Type B pancreatic cell (in vitro differentiated cells): Measurements from ENCODE around the gene SYT7. TPM values are rescaled to one million over a fixed set of nuclear protein-coding genes. Genes with fewer than 3 reads are reported as not detected.
"Not testable (repeated sequence)": the region's sequence is repeated elsewhere in the genome, so short reads cannot be mapped to it uniquely, and the experiment has no call there.

Source experiments
- DNase-seq: peaks from one replicate; pipeline ENCODE4 v3.0.0; 2021; ENCODE audit warnings: mixed read lengths; ENCODE audit not compliant: unreplicated experiment; ENCODE audit errors: extremely low spot score
- H3K27ac Mint-ChIP-seq: 2 replicates; pipeline ENCODE4 v1.8.0; 2021; ENCODE audit warnings: mild to moderate bottlenecking, mixed read lengths
- H3K27me3 Mint-ChIP-seq: 2 replicates; pipeline ENCODE4 v1.8.0; 2021; ENCODE audit warnings: mixed read lengths
- H3K36me3 Mint-ChIP-seq: 2 replicates; pipeline ENCODE4 v1.8.0; 2021; ENCODE audit warnings: mixed read lengths
- H3K4me1 Mint-ChIP-seq: one replicate; pipeline ENCODE4 v1.8.0; 2021; ENCODE audit warnings: mixed read lengths; ENCODE audit not compliant: unreplicated experiment
- H3K4me3 Mint-ChIP-seq: 2 replicates; pipeline ENCODE4 v1.8.0; 2021; ENCODE audit warnings: mild to moderate bottlenecking, mixed read lengths
- H3K9me3 Mint-ChIP-seq: 2 replicates; pipeline ENCODE4 v1.8.0; 2021; ENCODE audit warnings: mixed read lengths
- CTCF ChIP-seq: fragments of 200-600 bp; sonication (generic); conservative IDR thresholded peaks from 2 replicates; pipeline ENCODE4 v1.5.0; 2021; ENCODE audit warnings: antibody characterized with exemption, mild to moderate bottlenecking
- microRNA-seq: library from miRNA; unstranded; fragments of <30 nt; microRNA quantifications from one replicate; pipeline ENCODE4, GENCODE V29; 2020
- total RNA-seq: library from RNA; stranded (reverse); gene quantifications from 2 replicates; pipeline ENCODE4 v1.2.1, GENCODE V29; 2021; ENCODE audit warnings: low replicate concordance

Gene SYT7
- total RNA-seq, 1 donor from 2014 or later, result 26.5 TPM

- Mint-ChIP-seq H3K36me3 (peaks cover 8% of the 10 kb centered on the region), H3K9me3 (no peaks in the 10 kb centered on the region), H3K4me1 (no peaks in the 10 kb centered on the region), H3K27me3 (no peaks in the 10 kb centered on the region), H3K4me3 (no peak overlapping the region), H3K27ac (no peak overlapping the region)
- no peak for TF ChIP-seq CTCF
- DNase-seq, result no peak
Measured at GRCh38 chr11:61468002-61468401, 112.9 kb downstream of the SYT7 start.

GRCh38 chr11:61467602-61468001 lies 113.3 kb downstream of the SYT7 start:
- not testable (repeated sequence) for H3K4me3 Mint-ChIP-seq, H3K36me3 Mint-ChIP-seq, H3K27ac Mint-ChIP-seq, H3K27me3 Mint-ChIP-seq, H3K4me1 Mint-ChIP-seq, H3K9me3 Mint-ChIP-seq, DNase-seq

Small RNAs within 50 kb of the gene (microRNA-seq; reads per million reads assigned to microRNA genes)
- not detected for gene MIR4488

Other genes with a start within 250 kb of the SYT7 start
- gene DDB1, start 248.0 kb downstream of the SYT7 start, total RNA-seq, result 234 and 279 TPM in 2 replicates
- gene TKFC, start 247.8 kb downstream of the SYT7 start, total RNA-seq, result 66.9 and 72.6 TPM in 2 replicates
- gene CYB561A3, start 219.2 kb downstream of the SYT7 start, total RNA-seq, result 34.9 and 35.0 TPM in 2 replicates
- 35.3 and 54.5 TPM in 2 replicates for gene TMEM138, start 218.7 kb downstream of the SYT7 start, total RNA-seq
- gene TMEM216, start 188.5 kb downstream of the SYT7 start, total RNA-seq, result 14.8 and 19.9 TPM in 2 replicates
- 86.9 and 129 TPM in 2 replicates for gene CPSF7, start 151.1 kb downstream of the SYT7 start, total RNA-seq
- gene SDHAF2, start 151.0 kb downstream of the SYT7 start, total RNA-seq, result 41.7 and 49.8 TPM in 2 replicates
- 3.2 and 10.0 TPM in 2 replicates for gene LRRC10B, start 72.3 kb downstream of the SYT7 start, total RNA-seq
- gene DAGLA, start 99.3 kb upstream of the SYT7 start, total RNA-seq, result 5.5 and 7.8 TPM in 2 replicates
- 29.6 and 62.1 TPM in 2 replicates for gene MYRF, start 171.6 kb upstream of the SYT7 start, total RNA-seq
- 158 and 162 TPM in 2 replicates for gene TMEM258, start 211.5 kb upstream of the SYT7 start, total RNA-seq
- 27.7 and 44.6 TPM in 2 replicates for gene FEN1, start 211.8 kb upstream of the SYT7 start, total RNA-seq
- 34.2 and 90.0 TPM in 2 replicates for gene FADS1, start 235.9 kb upstream of the SYT7 start, total RNA-seq
- gene FADS2, start 247.2 kb upstream of the SYT7 start, total RNA-seq, result 127 and 205 TPM in 2 replicates